DND-41 (cell line): ENCODE results near the gene LDB2.

Source experiments
- ATAC-seq: fragments of 200-7000 bp; cut with Tn5 transposase; 3 replicates; pipeline ENCODE4 v1.9.1; 2021; ENCODE audit warnings: low read depth; ENCODE audit not compliant: insufficient read depth
- DNase-seq: peaks from one replicate; pipeline ENCODE4 v3.0.0-alpha.2; 2020
- H2AFZ ChIP-seq: 2 replicates; pipeline ENCODE4 v1.6.0; 2012; ENCODE audit warnings: low read depth, low read length
- H3K27ac ChIP-seq: 2 replicates; pipeline ENCODE4 v1.5.1; 2012; ENCODE audit warnings: low read length, inconsistent platforms
- H3K27me3 ChIP-seq: fragments of 200-600 bp; sonication (generic); 2 replicates; pipeline ENCODE4 v1.6.0; 2012; ENCODE audit warnings: low read length, mild to moderate bottlenecking, inconsistent platforms; ENCODE audit not compliant: insufficient read depth, poor library complexity
- H3K36me3 ChIP-seq: 2 replicates; pipeline ENCODE4 v1.5.1; 2012; ENCODE audit warnings: low read length, inconsistent platforms; ENCODE audit not compliant: insufficient read depth
- H3K4me1 ChIP-seq: 2 replicates; pipeline ENCODE4 v1.5.1; 2012; ENCODE audit warnings: mild to moderate bottlenecking, low read length; ENCODE audit not compliant: insufficient read depth
- H3K4me2 ChIP-seq: 2 replicates; pipeline ENCODE4 v1.6.0; 2012; ENCODE audit warnings: mild to moderate bottlenecking, moderate library complexity, low read length, inconsistent platforms; ENCODE audit not compliant: insufficient read depth
- H3K4me3 ChIP-seq, 2 experiments: fragments of 200-600 bp in 1 of 2; shearing (Covaris generic) in 1 of 2; 2 replicates each; pipeline ENCODE4 v1.5.1; 2012 to 2016; ENCODE audit warnings: inconsistent platforms in 2 of 2, low read length in 2 of 2, mild to moderate bottlenecking in 2 of 2, low read depth in 1 of 2, moderate library complexity in 1 of 2
- H3K79me2 ChIP-seq: 2 replicates; pipeline ENCODE4 v1.6.0; 2012; ENCODE audit warnings: low read length, inconsistent platforms; ENCODE audit not compliant: insufficient read depth
- H3K9ac ChIP-seq: 2 replicates; pipeline ENCODE4 v1.6.0; 2012; ENCODE audit warnings: low read depth, mild to moderate bottlenecking, inconsistent platforms, low read length, moderate library complexity
- H3K9me3 ChIP-seq: 2 replicates; pipeline ENCODE4 v1.5.1; 2012; ENCODE audit warnings: low read length, moderate library complexity, mild to moderate bottlenecking, inconsistent platforms; ENCODE audit not compliant: insufficient read depth, severe bottlenecking
- H4K20me1 ChIP-seq: 2 replicates; pipeline ENCODE4 v1.6.0; 2012; ENCODE audit warnings: low read length; ENCODE audit not compliant: insufficient read depth
- CTCF ChIP-seq: IDR thresholded peaks from 2 replicates; pipeline ENCODE4 v1.5.1; 2012; ENCODE audit warnings: borderline replicate concordance, low read length, moderate library complexity, mild to moderate bottlenecking; ENCODE audit not compliant: poor library complexity, severe bottlenecking; ENCODE audit errors: extremely low read depth
- EZH2 ChIP-seq: IDR thresholded peaks from 3 replicates; pipeline ENCODE4 v1.6.1; 2012; ENCODE audit warnings: borderline replicate concordance, low read depth, mild to moderate bottlenecking, moderate library complexity, low read length, inconsistent platforms; ENCODE audit not compliant: severe bottlenecking

LDB2 gene

GRCh38 chr4:16830081-16830480 is 68.4 kb downstream of the LDB2 start:
- ATAC-seq = no peak
- H3K9me3 ChIP-seq = no peaks in the 10 kb centered on the region
- H3K27me3 ChIP-seq = no peaks in the 10 kb centered on the region
- no peak for DNase-seq
- no peak for TF ChIP-seq CTCF
- TF ChIP-seq EZH2 = no peak
- H3K4me2 ChIP-seq = no peak overlapping the region
- no peaks in the 10 kb centered on the region for H4K20me1 ChIP-seq
- no peak overlapping the region for H3K9ac ChIP-seq
- H3K79me2 ChIP-seq = no peaks in the 10 kb centered on the region
- no peaks in the 10 kb centered on the region for H3K36me3 ChIP-seq
- H3K4me1 ChIP-seq = no peaks in the 10 kb centered on the region
- no peak overlapping the region for H2AFZ ChIP-seq
- H3K27ac ChIP-seq = no peak overlapping the region
- H3K4me3 ChIP-seq = no peak overlapping the region

- peaks cover 4% of the 10 kb centered on the region for H3K27me3 ChIP-seq
- H3K4me2 ChIP-seq = no peak overlapping the region
- no peak overlapping the region for H2AFZ ChIP-seq
- H3K9me3 ChIP-seq = no peaks in the 10 kb centered on the region
- ATAC-seq (no peak), DNase-seq (no peak)
- H3K4me3 ChIP-seq = no peak overlapping the region
- no peaks in the 10 kb centered on the region for H4K20me1 ChIP-seq
- H3K4me1 ChIP-seq = no peaks in the 10 kb centered on the region
- H3K79me2 ChIP-seq = no peaks in the 10 kb centered on the region
- no peak for TF ChIP-seq EZH2
- no peak for TF ChIP-seq CTCF
- no peak overlapping the region for H3K9ac ChIP-seq
- no peak overlapping the region for H3K27ac ChIP-seq
- H3K36me3 ChIP-seq = no peaks in the 10 kb centered on the region
Measured at GRCh38 chr4:16827794-16828724, 70.4 kb downstream of the LDB2 start.

- TF ChIP-seq CTCF = no peak
- TF ChIP-seq EZH2 = no peak
- no peaks in the 10 kb centered on the region for H3K9me3 ChIP-seq
- H3K4me2 ChIP-seq = no peak overlapping the region
- H3K27me3 ChIP-seq = peaks cover 4% of the 10 kb centered on the region
- no peaks in the 10 kb centered on the region for H3K4me1 ChIP-seq
- no peaks in the 10 kb centered on the region for H3K79me2 ChIP-seq
- ATAC-seq (no peak), DNase-seq (no peak)
- H3K36me3 ChIP-seq = no peaks in the 10 kb centered on the region
- no peak overlapping the region for H3K27ac ChIP-seq
- H2AFZ ChIP-seq = no peak overlapping the region
- no peak overlapping the region for H3K4me3 ChIP-seq
- no peaks in the 10 kb centered on the region for H4K20me1 ChIP-seq
- no peak overlapping the region for H3K9ac ChIP-seq
Measured at GRCh38 chr4:16827045-16827444, 71.4 kb downstream of the LDB2 start.
